PFSK-1 (cell line): ENCODE results near the gene FIGNL2.

ENCODE experiments used
- FOXP2 ChIP-seq: optimal IDR thresholded peaks from 2 replicates; pipeline ENCODE3; 2011; ENCODE audit warnings: borderline replicate concordance, control low read depth, inconsistent platforms; ENCODE audit not compliant: insufficient read depth; ENCODE audit errors: extremely low read length, extremely low read depth
- POLR2AphosphoS5 ChIP-seq: IDR thresholded peaks from 2 replicates; pipeline ENCODE4 v1.6.1; 2012; ENCODE audit warnings: low read depth, mild to moderate bottlenecking, control low read depth, low read length, moderate library complexity
- REST ChIP-seq, 2 experiments: IDR thresholded peaks; 2 replicates each; pipeline versions ENCODE4 v1.6.1 to v1.8.0; 2011 to 2012; ENCODE audit warnings: low read depth in 2 of 2, low read length in 2 of 2, control low read depth in 1 of 2, inconsistent platforms in 1 of 2, mild to moderate bottlenecking in 1 of 2, moderate library complexity in 1 of 2; ENCODE audit not compliant: insufficient read depth in 1 of 2
- SIN3A ChIP-seq: IDR thresholded peaks from 2 replicates; pipeline ENCODE4 v1.6.1; 2012; ENCODE audit warnings: mild to moderate bottlenecking, low read length, moderate library complexity, borderline replicate concordance; ENCODE audit not compliant: insufficient read depth
- TAF1 ChIP-seq: IDR thresholded peaks from 2 replicates; pipeline ENCODE4 v1.6.1; 2012; ENCODE audit warnings: low read length, control low read depth, borderline replicate concordance; ENCODE audit not compliant: insufficient read depth

Gene FIGNL2

GRCh38 chr12:51839310-51839947 is 9.1 kb downstream of the FIGNL2 start:
- no peak for TF ChIP-seq REST (IDR thresholded peaks at IDR 0.05; ENCODE audit: insufficient read depth in 1 of 2, low read depth in 2 of 2, low read length in 2 of 2)
- no peak for TF ChIP-seq FOXP2
- TF ChIP-seq POLR2AphosphoS5, result no peak
- no peak for TF ChIP-seq SIN3A
- TF ChIP-seq TAF1, result no peak

- TF ChIP-seq TAF1, result no peak
- no peak for TF ChIP-seq REST (IDR thresholded peaks at IDR 0.05; ENCODE audit: insufficient read depth in 1 of 2, low read depth in 2 of 2, low read length in 2 of 2)
- no peak for TF ChIP-seq FOXP2
- no peak for TF ChIP-seq POLR2AphosphoS5
- no peak for TF ChIP-seq SIN3A
Measured at GRCh38 chr12:51838762-51839161, 9.8 kb downstream of the FIGNL2 start.

GRCh38 chr12:51838036-51838435 is 10.5 kb downstream of the FIGNL2 start:
- TF ChIP-seq TAF1 (no peak), POLR2AphosphoS5 (no peak), FOXP2 (no peak), SIN3A (no peak)

- TF ChIP-seq FOXP2 (no peak), REST (IDR thresholded peaks at IDR 0.05; ENCODE audit: insufficient read depth in 1 of 2, low read depth in 2 of 2, low read length in 2 of 2) (no peak), TAF1 (no peak), POLR2AphosphoS5 (no peak), SIN3A (no peak)
Measured at GRCh38 chr12:51837286-51837685, 11.2 kb downstream of the FIGNL2 start.

GRCh38 chr12:51836827-51837173 is 11.7 kb downstream of the FIGNL2 start:
- TF ChIP-seq REST (IDR thresholded peaks at IDR 0.05; ENCODE audit: insufficient read depth in 1 of 2, low read depth in 2 of 2, low read length in 2 of 2) (no peak), TAF1 (no peak), FOXP2 (no peak), POLR2AphosphoS5 (no peak), SIN3A (no peak)
